Left renal cortex interstitium (tissue), 4 donors: ENCODE data around the gene MDK. TPM values are rescaled to one million over a fixed set of nuclear protein-coding genes. Genes with fewer than 3 reads are reported as not detected.

Experiments used
- DNase-seq, 4 donors: peaks; one replicate each; pipeline ENCODE4 v3.0.0-alpha.2; 2013; ENCODE audit warnings: low read depth in 4 of 4, low spot score in 2 of 4, missing footprints in 1 of 4
- polyA plus RNA-seq, 4 donors: library from polyadenylated mRNA; unstranded; fragments of 120-200 nt; gene quantifications; one replicate each; pipeline ENCODE4 v1.2.1, GENCODE V29; 2013; ENCODE audit not compliant: insufficient read length in 4 of 4

Gene MDK
- polyA plus RNA-seq, 4 donors: 690 to 1,120 (median 845) TPM

GRCh38 chr11:46381819-46382645, 563 bp downstream of the MDK start:
- no peak for DNase-seq

GRCh38 chr11:46382646-46383403, 1.4 kb downstream of the MDK start:
- DNase-seq: no peak

- no peak for DNase-seq
Measured at GRCh38 chr11:46383404-46383758, 1.9 kb downstream of the MDK start.

GRCh38 chr11:46383974-46384701, 2.7 kb downstream of the MDK start:
- no peak for DNase-seq

GRCh38 chr11:46385169-46386004, 3.9 kb downstream of the MDK start:
- no peak for DNase-seq

GRCh38 chr11:46386005-46386578, 4.6 kb downstream of the MDK start:
- DNase-seq: no peak

GRCh38 chr11:46386674-46387073, 5.2 kb downstream of the MDK start:
- no peak for DNase-seq

GRCh38 chr11:46387456-46387855, 6.0 kb downstream of the MDK start:
- DNase-seq: no peak

GRCh38 chr11:46387919-46388618, 6.6 kb downstream of the MDK start:
- no peak for DNase-seq

- no peak for DNase-seq
Measured at GRCh38 chr11:46388619-46389449, 7.4 kb downstream of the MDK start.

- peak in 1 of 4 donors; percentile 41 for DNase-seq
Measured at GRCh38 chr11:46389450-46390330, 8.2 kb downstream of the MDK start.

- DNase-seq: no peak
Measured at GRCh38 chr11:46390331-46391171, 9.1 kb downstream of the MDK start.

- no peak for DNase-seq
Measured at GRCh38 chr11:46391186-46391577, 9.7 kb downstream of the MDK start.

- no peak for DNase-seq
Measured at GRCh38 chr11:46391578-46392420, 10.3 kb downstream of the MDK start, which contains the start of gene CHRM4. Gene CHRM4, minus strand, starts transcription at chr11:46391776. Its CDS starts 5,219 bp downstream, at chr11:46386557.

- peak in 1 of 4 donors; percentile 71 for DNase-seq
Measured at GRCh38 chr11:46392421-46393230, 11.2 kb downstream of the MDK start.
